ENCODE results near the gene TTF1.

The TTF1 gene

GRCh38 chr9:132366481-132366880 is 40.2 kb downstream of the TTF1 start:
- no peak for DNase-seq (ENCODE audit: low spot score)

GRCh38 chr9:132365986-132366385 is 40.7 kb downstream of the TTF1 start:
- no peak for DNase-seq (ENCODE audit: low spot score)

- no peak for DNase-seq (ENCODE audit: low spot score)
Observed at GRCh38 chr9:132364068-132364467, 42.6 kb downstream of the TTF1 start.

GRCh38 chr9:132357764-132358163 is 48.9 kb downstream of the TTF1 start:
- DNase-seq (ENCODE audit: low spot score) = no peak

GRCh38 chr9:132356324-132356924 is 50.2 kb downstream of the TTF1 start:
- no peak for DNase-seq (ENCODE audit: low spot score)

- peak; percentile 99 for DNase-seq (ENCODE audit: low spot score)
Observed at GRCh38 chr9:132354637-132355355, 51.8 kb downstream of the TTF1 start, which contains the start of gene SETX. TSS of gene SETX (minus strand) at chr9:132354986. CDS start at chr9:132349428, 5,558 bp downstream.

- DNase-seq (ENCODE audit: low spot score) = no peak
Observed at GRCh38 chr9:132351404-132352045, 55.1 kb downstream of the TTF1 start.

- peak; percentile 6 for DNase-seq (ENCODE audit: low spot score)
Observed at GRCh38 chr9:132350861-132351315, 55.8 kb downstream of the TTF1 start.

GRCh38 chr9:132348676-132349075 is 58.0 kb downstream of the TTF1 start:
- no peak for DNase-seq (ENCODE audit: low spot score)

- no peak for DNase-seq (ENCODE audit: low spot score)
Observed at GRCh38 chr9:132346177-132346576, 60.5 kb downstream of the TTF1 start.

GRCh38 chr9:132341177-132341840 is 65.3 kb downstream of the TTF1 start:
- DNase-seq (ENCODE audit: low spot score) = no peak

- no peak for DNase-seq (ENCODE audit: low spot score)
Observed at GRCh38 chr9:132334364-132334763, 72.3 kb downstream of the TTF1 start.

GRCh38 chr9:132333556-132333955 is 73.1 kb downstream of the TTF1 start:
- DNase-seq (ENCODE audit: low spot score) = no peak

GRCh38 chr9:132328580-132328979 is 78.1 kb downstream of the TTF1 start:
- DNase-seq (ENCODE audit: low spot score) = no peak

GRCh38 chr9:132327537-132327936 is 79.1 kb downstream of the TTF1 start:
- DNase-seq (ENCODE audit: low spot score) = no peak
